22Rv1 (cell line): Measurements from ENCODE around the gene HIVEP2.

Source experiments
- ZFX ChIP-seq: fragments of 450-650 bp; IDR thresholded peaks from 2 replicates; pipeline ENCODE4 v1.6.1; 2017; ENCODE audit warnings: antibody characterized with exemption, borderline replicate concordance
- TF ChIP-seq, protein P1 (sequence below): fragments of 450-650 bp; IDR thresholded peaks from 2 replicates; pipeline ENCODE4 v1.5.1; 2017; ENCODE audit warnings: mild to moderate bottlenecking

DNA sequence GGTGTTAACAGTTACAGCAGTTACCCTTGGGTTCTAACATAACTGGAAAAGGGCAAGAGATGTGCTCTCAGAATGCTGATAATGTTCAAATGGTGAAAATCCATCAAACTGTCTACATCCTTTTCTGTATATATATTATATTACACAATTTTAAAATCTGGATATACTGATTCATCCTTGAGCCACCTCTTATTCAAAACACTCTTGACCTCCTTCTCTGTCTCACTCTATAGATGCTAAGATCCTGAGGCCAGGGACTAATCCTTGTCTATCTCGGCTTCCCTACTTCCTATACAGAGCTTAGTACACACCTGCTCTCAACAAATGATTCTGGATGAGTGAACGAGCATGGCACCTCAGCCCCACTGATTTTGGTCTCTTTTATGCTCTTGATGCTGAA lies 47.3 kb downstream of the HIVEP2 start:
- TF ChIP-seq, protein P1, sequence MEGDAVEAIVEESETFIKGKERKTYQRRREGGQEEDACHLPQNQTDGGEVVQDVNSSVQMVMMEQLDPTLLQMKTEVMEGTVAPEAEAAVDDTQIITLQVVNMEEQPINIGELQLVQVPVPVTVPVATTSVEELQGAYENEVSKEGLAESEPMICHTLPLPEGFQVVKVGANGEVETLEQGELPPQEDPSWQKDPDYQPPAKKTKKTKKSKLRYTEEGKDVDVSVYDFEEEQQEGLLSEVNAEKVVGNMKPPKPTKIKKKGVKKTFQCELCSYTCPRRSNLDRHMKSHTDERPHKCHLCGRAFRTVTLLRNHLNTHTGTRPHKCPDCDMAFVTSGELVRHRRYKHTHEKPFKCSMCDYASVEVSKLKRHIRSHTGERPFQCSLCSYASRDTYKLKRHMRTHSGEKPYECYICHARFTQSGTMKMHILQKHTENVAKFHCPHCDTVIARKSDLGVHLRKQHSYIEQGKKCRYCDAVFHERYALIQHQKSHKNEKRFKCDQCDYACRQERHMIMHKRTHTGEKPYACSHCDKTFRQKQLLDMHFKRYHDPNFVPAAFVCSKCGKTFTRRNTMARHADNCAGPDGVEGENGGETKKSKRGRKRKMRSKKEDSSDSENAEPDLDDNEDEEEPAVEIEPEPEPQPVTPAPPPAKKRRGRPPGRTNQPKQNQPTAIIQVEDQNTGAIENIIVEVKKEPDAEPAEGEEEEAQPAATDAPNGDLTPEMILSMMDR = no peak
- TF ChIP-seq ZFX = no peak
